Panc1 (cell line): ENCODE data around the gene HECTD3. TPM values are rescaled to one million over a fixed set of nuclear protein-coding genes. Genes with fewer than 3 reads are reported as not detected.

Source experiments
- ATAC-seq: fragments of 200-7000 bp; cut with Tn5 transposase; 2 replicates; pipeline ENCODE4 v1.9.1; 2020; ENCODE audit warnings: mild to moderate bottlenecking, moderate library complexity
- BruUV-seq: library from RNA; stranded (reverse); fragments of 400-500 nt; replicated peaks from 2 replicates; lab custom pipeline; 2021; lab: Mats Ljungman, UMichigan
- CTCF ChIA-PET: fragments of 300-600 bp; sonication (Branson Sonifier 250); formaldehyde crosslinking; loops from one replicate; lab custom pipeline; 2022; ENCODE audit warnings: antibody characterized with exemption; lab: Charles Lee
- POLR2A ChIA-PET: fragments of 300-600 bp; sonication (Branson Sonifier 250); formaldehyde crosslinking; loops from one replicate; lab custom pipeline; 2022; ENCODE audit warnings: antibody characterized with exemption; lab: Charles Lee
- DNase-seq: peaks from one replicate; pipeline ENCODE4 v3.0.0-alpha.2; 2010; ENCODE audit warnings: low read depth, low spot score
- H3K27ac ChIP-seq: 2 replicates; pipeline ENCODE4 v1.5.1; 2011; ENCODE audit warnings: mild to moderate bottlenecking, low read length, inconsistent platforms
- H3K27me3 ChIP-seq: fragments of 200-500 bp; sonication (Bioruptor generic); 2 replicates; pipeline ENCODE4 v1.6.0; 2014; ENCODE audit warnings: low read length, inconsistent platforms; ENCODE audit not compliant: control insufficient read depth, insufficient read depth
- H3K36me3 ChIP-seq: fragments of 200-500 bp; sonication (Bioruptor generic); 2 replicates; pipeline ENCODE4 v1.5.1; 2014; ENCODE audit warnings: inconsistent platforms, mild to moderate bottlenecking, low read length, moderate library complexity; ENCODE audit not compliant: control insufficient read depth, insufficient read depth
- H3K4me1 ChIP-seq: 2 replicates; pipeline ENCODE4 v1.5.1; 2011; ENCODE audit warnings: inconsistent platforms, mild to moderate bottlenecking, low read length, moderate library complexity; ENCODE audit not compliant: control insufficient read depth, insufficient read depth
- H3K4me3 ChIP-seq, 2 experiments: 2 replicates each; pipeline ENCODE4 v1.5.1; 2011 to 2012; ENCODE audit warnings: low read depth in 2 of 2, low read length in 2 of 2, mild to moderate bottlenecking in 2 of 2, inconsistent platforms in 1 of 2, moderate library complexity in 1 of 2
- H3K9me3 ChIP-seq: fragments of 200-500 bp; sonication (Bioruptor generic); 2 replicates; pipeline ENCODE4 v1.5.1; 2014; ENCODE audit warnings: low read depth, mild to moderate bottlenecking, inconsistent platforms, low read length, moderate library complexity; ENCODE audit not compliant: control insufficient read depth, insufficient read depth
- POLR2AphosphoS5 ChIP-seq: IDR thresholded peaks from 2 replicates; pipeline ENCODE4 v1.6.1; 2012; ENCODE audit warnings: mild to moderate bottlenecking, low read depth, low read length, moderate library complexity
- SIN3A ChIP-seq: IDR thresholded peaks from 2 replicates; pipeline ENCODE4 v1.6.1; 2012; ENCODE audit warnings: low read depth, mild to moderate bottlenecking, low read length, moderate library complexity, borderline replicate concordance; ENCODE audit not compliant: insufficient read depth
- TCF7L2 ChIP-seq: IDR thresholded peaks from 2 replicates; pipeline ENCODE4 v1.6.1; 2011; ENCODE audit warnings: mild to moderate bottlenecking, low read depth, low read length, inconsistent platforms
- in situ Hi-C: cut with HindIII; loops from 2 replicates; pipeline ENCODE4 v1.10.0; 2016; ENCODE audit warnings: low sequenced_read_pairs, low pct_unique_long_range_greater_than_20kb
- intact Hi-C: fragments of 100-400 bp; cut with micrococcal nuclease; formaldehyde crosslinking; loops from one replicate; pipeline ENCODE4 v1.10.0; 2022; ENCODE audit not compliant: unreplicated experiment
- total RNA-seq: library from RNA; stranded (reverse); gene quantifications from one replicate; pipeline ENCODE4 v1.2.1, GENCODE V29; 2021; ENCODE audit not compliant: unreplicated experiment
- TF ChIP-seq, protein P1 (sequence below), 2 experiments: IDR thresholded peaks; 2 replicates each; pipeline ENCODE4 v1.6.1; 2011 to 2012; ENCODE audit warnings: low read depth in 2 of 2, control low read depth in 1 of 2, low read length in 1 of 2, mild to moderate bottlenecking in 1 of 2, moderate library complexity in 1 of 2; ENCODE audit not compliant: insufficient read depth in 1 of 2
- TF ChIP-seq, protein P2 (sequence below): fragments of 450-650 bp; IDR thresholded peaks from 2 replicates; pipeline ENCODE4 v1.5.1; 2017; ENCODE audit warnings: mild to moderate bottlenecking

The HECTD3 gene
- total RNA-seq, 1 experiment from 2014 or later: 27.2 TPM

DNA sequence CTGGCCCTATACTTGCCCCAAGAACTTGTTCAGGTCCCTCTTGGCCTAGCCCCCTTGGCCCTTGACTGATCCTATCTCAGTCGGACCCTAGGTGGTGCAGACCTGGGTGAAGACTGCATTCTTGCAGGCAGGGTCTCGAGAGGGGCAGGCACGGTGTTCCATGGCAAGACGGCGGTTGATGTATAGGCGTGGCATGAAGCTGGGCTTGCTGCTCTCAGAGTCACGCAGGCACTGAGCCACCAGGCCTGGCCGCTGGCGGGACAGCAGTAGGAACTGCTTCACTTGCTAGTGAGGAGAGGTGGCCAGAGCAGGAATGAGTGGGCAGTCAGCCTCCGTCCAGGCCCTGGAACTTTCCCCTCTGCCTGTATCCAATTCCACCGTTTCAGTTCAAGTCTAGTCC is 3.8 kb downstream of the HECTD3 start:
- ATAC-seq (no peak), DNase-seq (no peak)
- BruUV-seq: no TSS peak
- intact Hi-C loops (no loop called here), in situ Hi-C loops (no loop called here)
- CTCF ChIA-PET: no interaction called here
- Histone ChIP-seq H3K4me1 (peaks cover 9% of the 10 kb centered on the region), H3K27ac (no peak overlapping the region), H3K27me3 (no peaks in the 10 kb centered on the region), H3K36me3 (no peaks in the 10 kb centered on the region; the same call in none of the 2 replicates), H3K4me3 (no peak overlapping the region), H3K9me3 (no peaks in the 10 kb centered on the region)
- TF ChIP-seq TCF7L2 (no peak), POLR2AphosphoS5 (no peak), SIN3A (no peak)
- TF ChIP-seq, protein P1, sequence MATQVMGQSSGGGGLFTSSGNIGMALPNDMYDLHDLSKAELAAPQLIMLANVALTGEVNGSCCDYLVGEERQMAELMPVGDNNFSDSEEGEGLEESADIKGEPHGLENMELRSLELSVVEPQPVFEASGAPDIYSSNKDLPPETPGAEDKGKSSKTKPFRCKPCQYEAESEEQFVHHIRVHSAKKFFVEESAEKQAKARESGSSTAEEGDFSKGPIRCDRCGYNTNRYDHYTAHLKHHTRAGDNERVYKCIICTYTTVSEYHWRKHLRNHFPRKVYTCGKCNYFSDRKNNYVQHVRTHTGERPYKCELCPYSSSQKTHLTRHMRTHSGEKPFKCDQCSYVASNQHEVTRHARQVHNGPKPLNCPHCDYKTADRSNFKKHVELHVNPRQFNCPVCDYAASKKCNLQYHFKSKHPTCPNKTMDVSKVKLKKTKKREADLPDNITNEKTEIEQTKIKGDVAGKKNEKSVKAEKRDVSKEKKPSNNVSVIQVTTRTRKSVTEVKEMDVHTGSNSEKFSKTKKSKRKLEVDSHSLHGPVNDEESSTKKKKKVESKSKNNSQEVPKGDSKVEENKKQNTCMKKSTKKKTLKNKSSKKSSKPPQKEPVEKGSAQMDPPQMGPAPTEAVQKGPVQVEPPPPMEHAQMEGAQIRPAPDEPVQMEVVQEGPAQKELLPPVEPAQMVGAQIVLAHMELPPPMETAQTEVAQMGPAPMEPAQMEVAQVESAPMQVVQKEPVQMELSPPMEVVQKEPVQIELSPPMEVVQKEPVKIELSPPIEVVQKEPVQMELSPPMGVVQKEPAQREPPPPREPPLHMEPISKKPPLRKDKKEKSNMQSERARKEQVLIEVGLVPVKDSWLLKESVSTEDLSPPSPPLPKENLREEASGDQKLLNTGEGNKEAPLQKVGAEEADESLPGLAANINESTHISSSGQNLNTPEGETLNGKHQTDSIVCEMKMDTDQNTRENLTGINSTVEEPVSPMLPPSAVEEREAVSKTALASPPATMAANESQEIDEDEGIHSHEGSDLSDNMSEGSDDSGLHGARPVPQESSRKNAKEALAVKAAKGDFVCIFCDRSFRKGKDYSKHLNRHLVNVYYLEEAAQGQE (IDR thresholded peaks at IDR 0.05; ENCODE audit: insufficient read depth in 1 of 2, low read depth in 2 of 2, low read length in 1 of 2): no peak
- TF ChIP-seq, protein P2, sequence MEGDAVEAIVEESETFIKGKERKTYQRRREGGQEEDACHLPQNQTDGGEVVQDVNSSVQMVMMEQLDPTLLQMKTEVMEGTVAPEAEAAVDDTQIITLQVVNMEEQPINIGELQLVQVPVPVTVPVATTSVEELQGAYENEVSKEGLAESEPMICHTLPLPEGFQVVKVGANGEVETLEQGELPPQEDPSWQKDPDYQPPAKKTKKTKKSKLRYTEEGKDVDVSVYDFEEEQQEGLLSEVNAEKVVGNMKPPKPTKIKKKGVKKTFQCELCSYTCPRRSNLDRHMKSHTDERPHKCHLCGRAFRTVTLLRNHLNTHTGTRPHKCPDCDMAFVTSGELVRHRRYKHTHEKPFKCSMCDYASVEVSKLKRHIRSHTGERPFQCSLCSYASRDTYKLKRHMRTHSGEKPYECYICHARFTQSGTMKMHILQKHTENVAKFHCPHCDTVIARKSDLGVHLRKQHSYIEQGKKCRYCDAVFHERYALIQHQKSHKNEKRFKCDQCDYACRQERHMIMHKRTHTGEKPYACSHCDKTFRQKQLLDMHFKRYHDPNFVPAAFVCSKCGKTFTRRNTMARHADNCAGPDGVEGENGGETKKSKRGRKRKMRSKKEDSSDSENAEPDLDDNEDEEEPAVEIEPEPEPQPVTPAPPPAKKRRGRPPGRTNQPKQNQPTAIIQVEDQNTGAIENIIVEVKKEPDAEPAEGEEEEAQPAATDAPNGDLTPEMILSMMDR: no peak
- POLR2A ChIA-PET: no interaction called here

DNA sequence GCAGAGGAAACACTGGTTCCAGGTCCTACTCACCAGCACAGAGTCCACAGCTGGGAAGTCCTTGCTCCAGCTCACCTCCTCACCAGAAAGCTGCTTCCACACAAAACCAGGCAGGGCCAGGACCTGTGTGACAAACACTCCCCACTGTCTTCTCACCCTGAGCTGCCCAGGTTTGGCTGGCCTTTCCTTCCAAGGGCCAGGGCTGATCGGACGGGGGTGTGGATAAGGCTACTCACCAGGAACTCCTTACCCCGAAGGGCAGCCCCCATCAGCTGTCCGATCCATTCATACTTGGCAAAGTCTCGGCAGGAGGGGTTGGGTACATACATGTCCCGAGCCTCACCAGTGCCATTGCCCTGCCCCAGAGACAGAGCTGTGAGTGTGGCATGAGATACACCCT is 5.4 kb downstream of the HECTD3 start:
- H3K27me3 ChIP-seq: no peaks in the 10 kb centered on the region
- no peak overlapping the region for H3K27ac ChIP-seq
- intact Hi-C loops: no loop called here
- BruUV-seq: no TSS peak
- no peak overlapping the region for H3K4me3 ChIP-seq
- in situ Hi-C loops: no loop called here
- ChIA-PET POLR2A (no interaction called here), CTCF (interaction anchor here (0.7 kb wide), 1 partner anchor 167 kb away, joined by 5 read pairs; no protein-coding TSS in a partner anchor)
- no peaks in the 10 kb centered on the region for H3K9me3 ChIP-seq
- H3K4me1 ChIP-seq: peaks cover 4% of the 10 kb centered on the region; the same call in 1 of the 2 replicates
- H3K36me3 ChIP-seq: no peaks in the 10 kb centered on the region; the same call in none of the 2 replicates
- TF ChIP-seq TCF7L2 (no peak), POLR2AphosphoS5 (no peak)
- DNase-seq (no peak), ATAC-seq (no peak)

DNA sequence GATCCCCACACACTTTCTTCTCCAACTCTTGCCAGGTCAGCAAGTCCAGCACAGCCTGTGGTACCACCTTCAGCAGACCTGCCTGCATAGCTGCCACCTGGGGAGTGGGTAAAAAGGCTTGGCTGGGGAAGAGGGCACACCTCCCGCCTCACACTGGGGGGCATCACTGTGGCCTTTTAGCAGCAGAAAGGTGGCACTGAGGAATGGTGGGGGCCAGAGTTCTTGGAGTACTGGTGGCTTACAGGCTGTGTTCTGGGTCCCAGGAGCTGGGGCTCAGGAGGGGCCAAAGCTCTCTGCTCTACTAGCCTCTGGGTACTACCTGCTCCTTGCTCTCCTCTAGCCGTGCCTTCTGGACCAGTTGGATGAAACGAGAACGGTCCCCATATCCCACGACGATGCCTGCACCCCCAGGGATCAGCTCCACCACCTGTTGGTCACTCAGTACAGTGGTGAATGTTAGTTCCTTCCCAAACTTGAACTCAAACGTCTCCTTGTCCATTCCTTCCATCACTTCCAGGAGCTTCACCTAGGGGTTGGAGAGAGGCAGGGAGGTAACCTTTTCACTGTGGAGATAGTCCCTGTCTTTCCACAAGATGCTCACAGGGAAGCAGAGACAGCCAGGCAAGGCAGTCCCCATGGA is 6.7 kb downstream of the HECTD3 start:
- Histone ChIP-seq H3K4me3 (no peak overlapping the region), H3K4me1 (no peaks in the 10 kb centered on the region), H3K27ac (no peak overlapping the region), H3K27me3 (no peaks in the 10 kb centered on the region), H3K9me3 (no peaks in the 10 kb centered on the region), H3K36me3 (no peaks in the 10 kb centered on the region; the same call in none of the 2 replicates)
- TF ChIP-seq POLR2AphosphoS5 (no peak), SIN3A (no peak), TCF7L2 (no peak)
- TF ChIP-seq, protein P2: no peak
- TF ChIP-seq, protein P1 (IDR thresholded peaks at IDR 0.05; ENCODE audit: insufficient read depth in 1 of 2, low read depth in 2 of 2, low read length in 1 of 2): no peak
- intact Hi-C loops (no loop called here), in situ Hi-C loops (no loop called here)
- ChIA-PET POLR2A (no interaction called here), CTCF (no interaction called here)
- ATAC-seq: no peak
- DNase-seq: no peak
- BruUV-seq: no TSS peak
